Fibroblast of lung (primary cell): Measurements from ENCODE around the gene PARP3.

Experiments used
- EZH2 ChIP-seq: IDR thresholded peaks from 2 replicates; pipeline ENCODE4 v1.5.1; 2012; ENCODE audit warnings: low read length, control low read depth, mild to moderate bottlenecking; ENCODE audit errors: missing control alignments
- TF ChIP-seq, protein P1 (sequence below), 2 donors: IDR thresholded peaks in 1 of 2; conservative IDR thresholded peaks in 1 of 2; 1 replicate in 1 of 2; 2 replicates in 1 of 2; pipeline ENCODE4 v1.5.1; 2011 to 2012; ENCODE audit warnings: low read length in 2 of 2, control low read depth in 1 of 2, inconsistent platforms in 1 of 2, low read depth in 1 of 2, mild to moderate bottlenecking in 1 of 2

DNA sequence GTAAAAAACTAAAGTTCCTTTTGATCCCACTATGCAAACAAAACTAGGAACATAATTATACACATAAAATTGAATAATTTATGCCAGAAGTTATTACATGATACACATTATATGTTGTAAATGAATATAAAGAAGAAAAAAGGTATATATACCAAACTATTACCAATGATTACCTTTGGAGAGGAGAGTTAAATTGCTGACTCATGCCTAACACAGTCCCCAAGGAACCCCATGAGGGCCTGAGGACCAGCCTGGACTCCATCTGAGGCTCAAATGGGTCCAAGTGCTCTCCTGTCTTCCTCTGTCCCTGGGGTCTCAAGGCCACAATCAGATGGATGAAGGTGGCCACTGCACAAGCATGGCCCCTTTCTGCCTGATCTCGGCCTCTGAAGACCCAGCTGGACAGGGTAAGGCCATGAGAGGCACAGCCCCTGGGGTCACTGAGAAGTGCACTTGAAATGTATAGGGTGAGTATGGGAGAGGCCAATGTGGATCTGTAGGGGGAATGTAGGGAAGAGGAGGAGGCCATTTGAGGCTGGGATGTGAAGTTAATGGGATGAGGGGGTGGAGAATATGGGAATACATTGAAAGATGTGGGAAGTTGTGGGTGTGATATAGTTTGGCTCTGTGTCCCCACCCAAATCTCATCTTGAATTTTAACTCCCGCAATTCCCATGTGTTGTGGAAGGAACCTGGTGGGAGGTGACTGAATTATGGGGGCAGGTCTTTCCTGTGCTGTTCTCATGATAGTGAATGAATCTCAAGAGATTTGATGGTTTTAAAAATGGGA lies 37.9 kb upstream of the PARP3 start:
- TF ChIP-seq, protein P1, sequence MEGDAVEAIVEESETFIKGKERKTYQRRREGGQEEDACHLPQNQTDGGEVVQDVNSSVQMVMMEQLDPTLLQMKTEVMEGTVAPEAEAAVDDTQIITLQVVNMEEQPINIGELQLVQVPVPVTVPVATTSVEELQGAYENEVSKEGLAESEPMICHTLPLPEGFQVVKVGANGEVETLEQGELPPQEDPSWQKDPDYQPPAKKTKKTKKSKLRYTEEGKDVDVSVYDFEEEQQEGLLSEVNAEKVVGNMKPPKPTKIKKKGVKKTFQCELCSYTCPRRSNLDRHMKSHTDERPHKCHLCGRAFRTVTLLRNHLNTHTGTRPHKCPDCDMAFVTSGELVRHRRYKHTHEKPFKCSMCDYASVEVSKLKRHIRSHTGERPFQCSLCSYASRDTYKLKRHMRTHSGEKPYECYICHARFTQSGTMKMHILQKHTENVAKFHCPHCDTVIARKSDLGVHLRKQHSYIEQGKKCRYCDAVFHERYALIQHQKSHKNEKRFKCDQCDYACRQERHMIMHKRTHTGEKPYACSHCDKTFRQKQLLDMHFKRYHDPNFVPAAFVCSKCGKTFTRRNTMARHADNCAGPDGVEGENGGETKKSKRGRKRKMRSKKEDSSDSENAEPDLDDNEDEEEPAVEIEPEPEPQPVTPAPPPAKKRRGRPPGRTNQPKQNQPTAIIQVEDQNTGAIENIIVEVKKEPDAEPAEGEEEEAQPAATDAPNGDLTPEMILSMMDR (conservative IDR thresholded peaks at IDR 0.05 in 1 of 2, IDR thresholded peaks at IDR 0.05 in 1 of 2; ENCODE audit: low read depth in 1 of 2, low read length in 2 of 2), result no peak
- TF ChIP-seq EZH2, result no peak
